Natural killer cell (primary cell): ENCODE results near the gene ADAP1. TPM values are rescaled to one million over a fixed set of nuclear protein-coding genes. Genes with fewer than 3 reads are reported as not detected.

Experiments used
- ATAC-seq, 3 donors: fragments of 150-1000 bp in 2 of 3; fragments of 200-7000 bp in 1 of 3; cut with Tn5 transposase; 1 replicate in 1 of 3; 2 replicates in 2 of 3; pipeline ENCODE4 v1.10.0; 2021; ENCODE audit warnings: mild to moderate bottlenecking in 2 of 3, moderate library complexity in 2 of 3
- DNase-seq, 2 donors: peaks; one replicate each; pipeline versions ENCODE4 v3.0.0 to v3.0.0-alpha.2; 2013 to 2021; ENCODE audit warnings: mixed read lengths in 1 of 2
- H3K27ac ChIP-seq: one replicate; pipeline ENCODE4 v1.5.1; 2013; ENCODE audit warnings: mild to moderate bottlenecking, low read length
- H3K27me3 ChIP-seq: one replicate; pipeline ENCODE4 v1.6.1; 2013; ENCODE audit warnings: low read length; ENCODE audit not compliant: control insufficient read depth, insufficient read depth
- H3K36me3 ChIP-seq: one replicate; pipeline ENCODE4 v1.6.1; 2013; ENCODE audit warnings: low read length; ENCODE audit not compliant: control insufficient read depth, insufficient read depth
- H3K4me1 ChIP-seq: one replicate; pipeline ENCODE4 v1.6.1; 2013; ENCODE audit warnings: low read length; ENCODE audit not compliant: control insufficient read depth, insufficient read depth
- H3K4me3 ChIP-seq: one replicate; pipeline ENCODE4 v1.5.1; 2013; ENCODE audit warnings: low read length
- H3K9me3 ChIP-seq: one replicate; pipeline ENCODE4 v1.6.1; 2013; ENCODE audit warnings: low read length; ENCODE audit not compliant: control insufficient read depth, insufficient read depth
- H3K27ac Mint-ChIP-seq, 2 donors: one replicate each; pipeline ENCODE4 v1.8.0; 2022; ENCODE audit warnings: mild to moderate bottlenecking in 2 of 2, mixed read lengths in 2 of 2, moderate library complexity in 1 of 2
- H3K27me3 Mint-ChIP-seq, 2 donors: one replicate each; pipeline ENCODE4 v1.8.0; 2022; ENCODE audit warnings: low read depth in 2 of 2, mixed read lengths in 2 of 2
- H3K36me3 Mint-ChIP-seq: one replicate; pipeline ENCODE4 v1.8.0; 2022; ENCODE audit warnings: mixed read lengths
- H3K4me1 Mint-ChIP-seq, 2 donors: one replicate each; pipeline ENCODE4 v1.8.0; 2022; ENCODE audit warnings: mixed read lengths in 2 of 2
- H3K4me3 Mint-ChIP-seq: one replicate; pipeline ENCODE4 v1.8.0; 2022; ENCODE audit warnings: mild to moderate bottlenecking, moderate library complexity, mixed read lengths
- H3K9me3 Mint-ChIP-seq, 2 donors: one replicate each; pipeline ENCODE4 v1.8.0; 2022; ENCODE audit warnings: mixed read lengths in 2 of 2
- CTCF ChIP-seq: fragments of 200-600 bp; IDR thresholded peaks from one replicate; pipeline ENCODE4 v1.8.0; 2022; ENCODE audit warnings: antibody characterized with exemption
- whole genome bisulfite sequencing: methylation state at CpG from one replicate; pipeline ENCODE4 v1.1.7; 2013; ENCODE audit warnings: missing lambda C conversion rate; ENCODE audit not compliant: insufficient coverage; 5-methylcytosine and 5-hydroxymethylcytosine counted together
- intact Hi-C: fragments of 100-400 bp; cut with micrococcal nuclease; formaldehyde crosslinking; loops from one replicate; pipeline ENCODE4 v1.14.2; 2022
- total RNA-seq, 4 donors: library from RNA; stranded (reverse); fragments of 120-200 nt in 1 of 4; gene quantifications; one replicate each; pipeline versions ENCODE4 v1.2.3 to v1.2.4, GENCODE V29; 2013 to 2022

ADAP1 gene
- total RNA-seq, 3 donors from 2014 or later (not counting 1 experiment from before 2014, with no cell fraction given), result 87.2 to 117 (median 89.2) TPM

- WGBS, result under 1% methylated on average over 129 of the region's 129 CpGs
- Histone ChIP-seq H3K27ac (peak within 1 kb of the TSS; percentile 90), H3K36me3 (peaks cover 4% of the 10 kb centered on the region), H3K4me1 (peaks cover 32% of the 10 kb centered on the region), H3K9me3 (no peaks in the 10 kb centered on the region), H3K27me3 (no peaks in the 10 kb centered on the region), H3K4me3 (peak within 1 kb of the TSS; percentile 87)
- Mint-ChIP-seq H3K4me1 (peaks cover 19 to 23% of the 10 kb centered on the region in 2 donors), H3K36me3 (no peaks in the 10 kb centered on the region), H3K4me3 (peak within 1 kb of the TSS; percentile 99), H3K9me3 (no peaks in the 10 kb centered on the region), H3K27ac (peak within 1 kb of the TSS; percentile 89 to 94), H3K27me3 (no peaks in the 10 kb centered on the region)
- DNase-seq (peak; percentile 97 to 98), ATAC-seq (peak; percentile 80 to 93 (median 82))
- intact Hi-C loops, result loop anchor here (2.0 kb wide), 1 partner anchor 46 kb away; no protein-coding TSS in a partner anchor
- no peak for TF ChIP-seq CTCF
These were observed 78.2 kb downstream of the ADAP1 start, which contains the start of gene GET4 for GRCh38 chr7:876077-876971. TSS of gene GET4 (plus strand) at chr7:876554. CDS start at chr7:876646, 92 bp downstream.

- no peaks in the 10 kb centered on the region for H3K9me3 ChIP-seq
- DNase-seq (peak in 1 of 2 donors; percentile 35), ATAC-seq (no peak)
- peaks cover 32% of the 10 kb centered on the region for H3K4me1 ChIP-seq
- peak overlapping the region; percentile 64 for H3K27ac ChIP-seq
- no peaks in the 10 kb centered on the region for H3K27me3 ChIP-seq
- peak overlapping the region; percentile 27 for H3K4me3 ChIP-seq
- Mint-ChIP-seq H3K27ac (no peak overlapping the region), H3K4me1 (peaks cover 19 to 23% of the 10 kb centered on the region in 2 donors), H3K36me3 (no peaks in the 10 kb centered on the region), H3K9me3 (no peaks in the 10 kb centered on the region), H3K27me3 (no peaks in the 10 kb centered on the region), H3K4me3 (peak overlapping the region; percentile 9)
- no peak for TF ChIP-seq CTCF
- peaks cover 4% of the 10 kb centered on the region for H3K36me3 ChIP-seq
- WGBS, result 81% methylated on average over 27 of the region's 27 CpGs
- intact Hi-C loops, result loop anchor here (2.0 kb wide), 1 partner anchor 47 kb away; no protein-coding TSS in a partner anchor
These were observed 78.9 kb downstream of the ADAP1 start for GRCh38 chr7:875476-876076.

- Mint-ChIP-seq H3K27ac (no peak overlapping the region), H3K27me3 (no peaks in the 10 kb centered on the region), H3K9me3 (no peaks in the 10 kb centered on the region), H3K36me3 (no peaks in the 10 kb centered on the region), H3K4me1 (peaks cover 19 to 23% of the 10 kb centered on the region in 2 donors), H3K4me3 (no peak overlapping the region)
- no peaks in the 10 kb centered on the region for H3K27me3 ChIP-seq
- H3K36me3 ChIP-seq, result peaks cover 4% of the 10 kb centered on the region
- no peak for TF ChIP-seq CTCF
- H3K4me1 ChIP-seq, result peaks cover 32% of the 10 kb centered on the region
- DNase-seq (no peak), ATAC-seq (no peak)
- H3K27ac ChIP-seq, result no peak overlapping the region
- no peak overlapping the region for H3K4me3 ChIP-seq
- 88% methylated on average over 7 of the region's 7 CpGs for WGBS
- no peaks in the 10 kb centered on the region for H3K9me3 ChIP-seq
- intact Hi-C loops, result no loop called here
These were observed 79.4 kb downstream of the ADAP1 start for GRCh38 chr7:875051-875450.
